H9 (cell line): ENCODE results near the gene COL8A1. TPM values are rescaled to one million over a fixed set of nuclear protein-coding genes. Genes with fewer than 3 reads are reported as not detected.

Source experiments
- DNase-seq: peaks from one replicate; pipeline ENCODE4 v3.0.0-alpha.2; 2017
- H2AFZ ChIP-seq: one replicate; pipeline ENCODE4 v1.6.1; 2013; ENCODE audit warnings: mild to moderate bottlenecking, low read length, control low read depth, moderate library complexity
- H2AK5ac ChIP-seq: 2 replicates; pipeline ENCODE4 v1.6.1; 2013; ENCODE audit warnings: low read length, control low read depth, mixed read lengths; ENCODE audit not compliant: insufficient read length
- H2BK120ac ChIP-seq: one replicate; pipeline ENCODE4 v1.6.1; 2013; ENCODE audit warnings: low read depth, mild to moderate bottlenecking, low read length, control low read depth, inconsistent platforms; ENCODE audit not compliant: poor library complexity, severe bottlenecking
- H2BK12ac ChIP-seq: 2 replicates; pipeline ENCODE4 v1.6.1; 2013; ENCODE audit warnings: low read length, control low read depth, mixed read lengths, low read depth; ENCODE audit not compliant: insufficient read length
- H2BK15ac ChIP-seq: 2 replicates; pipeline ENCODE4 v1.6.1; 2013; ENCODE audit warnings: low read depth, low read length, control low read depth
- H2BK20ac ChIP-seq: one replicate; pipeline ENCODE4 v1.6.1; 2013; ENCODE audit warnings: low read depth, mild to moderate bottlenecking, low read length, control low read depth, inconsistent platforms; ENCODE audit not compliant: poor library complexity, severe bottlenecking
- H2BK5ac ChIP-seq: 2 replicates; pipeline ENCODE4 v1.6.1; 2013; ENCODE audit warnings: low read length, control low read depth, mixed read lengths; ENCODE audit not compliant: insufficient read length
- H3K14ac ChIP-seq: 2 replicates; pipeline ENCODE4 v1.6.1; 2013; ENCODE audit warnings: low read length, control low read depth; ENCODE audit not compliant: insufficient read depth
- H3K18ac ChIP-seq: 2 replicates; pipeline ENCODE4 v1.6.1; 2013; ENCODE audit warnings: low read depth, mild to moderate bottlenecking, mixed read lengths, low read length, control low read depth; ENCODE audit not compliant: insufficient read length
- H3K23ac ChIP-seq: 2 replicates; pipeline ENCODE4 v1.6.1; 2013; ENCODE audit warnings: low read length, control low read depth, mixed read lengths, low read depth; ENCODE audit not compliant: insufficient read length
- H3K23me2 ChIP-seq: 2 replicates; pipeline ENCODE4 v1.6.1; 2013; ENCODE audit warnings: low read depth, mild to moderate bottlenecking, mixed read lengths, low read length, control low read depth; ENCODE audit not compliant: insufficient read length, poor library complexity, severe bottlenecking
- H3K27ac ChIP-seq: 2 replicates; pipeline ENCODE4 v1.5.1; 2013; ENCODE audit warnings: low read length, control low read depth, mixed read lengths, low read depth; ENCODE audit not compliant: insufficient read length
- H3K27me3 ChIP-seq: 2 replicates; pipeline ENCODE4 v1.6.1; 2013; ENCODE audit warnings: low read length, control low read depth, inconsistent platforms; ENCODE audit not compliant: insufficient read depth
- H3K4ac ChIP-seq: 2 replicates; pipeline ENCODE4 v1.6.1; 2013; ENCODE audit warnings: low read depth, mild to moderate bottlenecking, control low read depth, inconsistent platforms, low read length, moderate library complexity
- H3K4me1 ChIP-seq: 2 replicates; pipeline ENCODE4 v1.6.1; 2013; ENCODE audit warnings: low read length, control low read depth, inconsistent platforms; ENCODE audit not compliant: insufficient read depth
- H3K4me2 ChIP-seq: 2 replicates; pipeline ENCODE4 v1.6.1; 2013; ENCODE audit warnings: low read length, control low read depth, mixed read lengths; ENCODE audit not compliant: insufficient read length, insufficient read depth
- H3K56ac ChIP-seq: 2 replicates; pipeline ENCODE4 v1.6.1; 2013; ENCODE audit warnings: low read depth, mild to moderate bottlenecking, mixed read lengths, low read length, control low read depth; ENCODE audit not compliant: insufficient read length
- H3K79me1 ChIP-seq: 2 replicates; pipeline ENCODE4 v1.6.1; 2013; ENCODE audit warnings: low read depth, mild to moderate bottlenecking, moderate library complexity, low read length, control low read depth, inconsistent platforms; ENCODE audit not compliant: insufficient read depth, poor library complexity, severe bottlenecking
- H3K79me2 ChIP-seq: 2 replicates; pipeline ENCODE4 v1.6.1; 2013; ENCODE audit warnings: low read length, control low read depth, inconsistent platforms; ENCODE audit not compliant: insufficient read depth
- H3K9ac ChIP-seq: 2 replicates; pipeline ENCODE4 v1.6.1; 2013; ENCODE audit warnings: low read length, control low read depth, mixed read lengths; ENCODE audit not compliant: insufficient read length; ENCODE audit errors: extremely low read depth
- H3K9me3 ChIP-seq: one replicate; pipeline ENCODE4 v1.6.1; 2013; ENCODE audit warnings: low read depth, low read length, inconsistent platforms; ENCODE audit not compliant: control insufficient read depth
- H3T11ph ChIP-seq: one replicate; pipeline ENCODE4 v1.6.1; 2013; ENCODE audit warnings: mild to moderate bottlenecking, low read length, control low read depth, inconsistent platforms
- H4K20me1 ChIP-seq: one replicate; pipeline ENCODE4 v1.6.1; 2013; ENCODE audit not compliant: control insufficient read depth, insufficient read length, insufficient read depth
- H4K5ac ChIP-seq: 2 replicates; pipeline ENCODE4 v1.6.1; 2013; ENCODE audit warnings: low read depth, mild to moderate bottlenecking, mixed read lengths, low read length, control low read depth; ENCODE audit not compliant: insufficient read length
- H4K8ac ChIP-seq: replicated peaks from 2 replicates; pipeline ENCODE4 v1.6.1; 2013; ENCODE audit warnings: low read length, control low read depth, mixed read lengths, low read depth; ENCODE audit not compliant: insufficient read length
- H4K91ac ChIP-seq: 2 replicates; pipeline ENCODE4 v1.6.1; 2013; ENCODE audit warnings: low read depth, mild to moderate bottlenecking, moderate library complexity, mixed read lengths, low read length, control low read depth; ENCODE audit not compliant: insufficient read length
- H3K27ac Mint-ChIP-seq, 3 experiments: 2 replicates in 2 of 3; 3 replicates in 1 of 3; pipeline ENCODE4 v1.8.0; 2020 to 2021; ENCODE audit warnings: mixed read lengths in 3 of 3, mild to moderate bottlenecking in 1 of 3, moderate library complexity in 1 of 3
- H3K27me3 Mint-ChIP-seq: 2 replicates; pipeline ENCODE4 v1.8.0; 2021; ENCODE audit warnings: low read depth, mild to moderate bottlenecking, moderate library complexity, mixed read lengths
- H3K36me3 Mint-ChIP-seq, 3 experiments: 2 replicates in 2 of 3; 3 replicates in 1 of 3; pipeline ENCODE4 v1.8.0; 2020 to 2021; ENCODE audit warnings: low read depth in 3 of 3, mixed read lengths in 3 of 3; ENCODE audit not compliant: insufficient read depth in 1 of 3
- H3K4me1 Mint-ChIP-seq, 2 experiments: 2 replicates each; pipeline ENCODE4 v1.8.0; 2020; ENCODE audit warnings: mixed read lengths in 2 of 2
- H3K4me3 Mint-ChIP-seq, 2 experiments: 2 replicates in 1 of 2; 3 replicates in 1 of 2; pipeline ENCODE4 v1.8.0; 2020 to 2021; ENCODE audit warnings: mild to moderate bottlenecking in 2 of 2, mixed read lengths in 2 of 2, moderate library complexity in 1 of 2
- H3K9me3 Mint-ChIP-seq, 2 experiments: 2 replicates in 1 of 2; 3 replicates in 1 of 2; pipeline ENCODE4 v1.8.0; 2020; ENCODE audit warnings: mild to moderate bottlenecking in 2 of 2, mixed read lengths in 2 of 2, moderate library complexity in 1 of 2
- CTCF ChIP-seq: fragments of 200-600 bp; sonication (generic); conservative IDR thresholded peaks from 3 replicates; pipeline ENCODE4 v1.8.0; 2021; ENCODE audit warnings: antibody characterized with exemption, mild to moderate bottlenecking
- total RNA-seq: library from RNA; stranded (reverse); gene quantifications from 2 replicates; pipeline ENCODE4 v1.2.1, GENCODE V29; 2021

COL8A1 gene
- total RNA-seq, 1 experiment from 2014 or later = 0.17 TPM

GRCh38 chr3:99644017-99644416 lies 5.6 kb downstream of the COL8A1 start:
- Histone ChIP-seq H3K9me3 (no peaks in the 10 kb centered on the region), H3K79me2 (no peaks in the 10 kb centered on the region), H2BK120ac (no peak overlapping the region), H3K23me2 (no peaks in the 10 kb centered on the region), H2BK12ac (no peak overlapping the region), H3K9ac (no peak overlapping the region), H3K4me2 (no peak overlapping the region), H4K20me1 (no peaks in the 10 kb centered on the region), H2BK15ac (no peak overlapping the region), H3T11ph (no peak overlapping the region), H3K56ac (no peak overlapping the region), H2BK20ac (no peak overlapping the region), H3K27ac (no peak overlapping the region), H2AK5ac (no peak overlapping the region), H4K91ac (no peak overlapping the region), H3K23ac (no peak overlapping the region), H3K27me3 (peaks cover 1% of the 10 kb centered on the region; the same call in 1 of the 2 replicates), H4K5ac (no peak overlapping the region), H2BK5ac (no peak overlapping the region), H3K14ac (no peak overlapping the region), H3K4ac (no peak overlapping the region), H3K79me1 (no peaks in the 10 kb centered on the region), H3K18ac (no peak overlapping the region), H4K8ac (no peak overlapping the region), H3K4me1 (no peaks in the 10 kb centered on the region; the same call in 1 of the 2 replicates), H2AFZ (no peak overlapping the region)
- Mint-ChIP-seq H3K27ac (no peak overlapping the region), H3K9me3 (no peaks in the 10 kb centered on the region), H3K27me3 (peaks cover 21% of the 10 kb centered on the region), H3K36me3 (no peaks in the 10 kb centered on the region), H3K4me3 (no peak overlapping the region), H3K4me1 (peaks cover 18 to 28% of the 10 kb centered on the region in 2 experiments)
- DNase-seq = no peak
- TF ChIP-seq CTCF = no peak
